HepG2 (cell line): ENCODE data around the gene CPLANE1. TPM values are rescaled to one million over a fixed set of nuclear protein-coding genes. Genes with fewer than 3 reads are reported as not detected.

Experiments
- ATAC-seq: fragments of 200-7000 bp; cut with Tn5 transposase; 3 replicates; pipeline ENCODE4 v1.9.1; 2020; ENCODE audit warnings: mild to moderate bottlenecking, moderate library complexity
- BruUV-seq: library from RNA; stranded (reverse); fragments of 400-500 nt; replicated peaks from 2 replicates; lab custom pipeline; 2021; lab: Mats Ljungman, UMichigan
- CTCF ChIA-PET: fragments of 300-600 bp; formaldehyde crosslinking; extraction: SDS; loops from one replicate; lab custom pipeline; 2021; ENCODE audit warnings: low total read pairs, inconsistent platforms, low intra/inter-chr PET ratio; lab: Yijun Ruan, JAX
- POLR2A ChIA-PET: fragments of 350-600 bp; sonication (Branson Sonifier 250); formaldehyde crosslinking; loops from one replicate; lab custom pipeline; 2020; ENCODE audit warnings: antibody characterized with exemption, inconsistent platforms; lab: Yijun Ruan, JAX
- DNase-seq: peaks from one replicate; pipeline ENCODE4 v3.0.0-alpha.2; 2015; ENCODE audit warnings: low spot score
- FAIRE-seq: peaks from 3 replicates; lab custom pipeline; 2011; peaks lifted over from hg19 to GRCh38; lab: Jason Lieb, UNC
- H2AFZ ChIP-seq: one replicate; pipeline ENCODE4 v1.6.1; 2011; ENCODE audit warnings: low read length, inconsistent platforms
- H3K27ac ChIP-seq: fragments of 300-600 bp; 3 replicates; pipeline ENCODE4 v1.8.0; 2011; ENCODE audit warnings: mixed run types, mild to moderate bottlenecking, mixed read lengths, low read length, inconsistent platforms; ENCODE audit not compliant: insufficient read depth; ENCODE audit errors: extremely low read length
- H3K27me3 ChIP-seq, 2 experiments: fragments of 200-600 bp in 1 of 2; 2 replicates in 1 of 2; 3 replicates in 1 of 2; pipeline versions ENCODE4 v1.6.0 to v1.8.0; 2011; ENCODE audit warnings: low read length in 2 of 2, mild to moderate bottlenecking in 2 of 2, moderate library complexity in 2 of 2, inconsistent platforms in 1 of 2; ENCODE audit not compliant: insufficient read depth in 2 of 2, control insufficient read depth in 1 of 2
- H3K36me3 ChIP-seq, 2 experiments: fragments of 200-600 bp in 1 of 2; replicated peaks in 1 of 2; 2 replicates in 1 of 2; 3 replicates in 1 of 2; pipeline versions ENCODE4 v1.5.1 to v1.8.0; 2011; ENCODE audit warnings: low read length in 2 of 2, inconsistent platforms in 1 of 2; ENCODE audit not compliant: insufficient read depth in 2 of 2, control insufficient read depth in 1 of 2
- H3K4me1 ChIP-seq: 2 replicates; pipeline ENCODE4 v1.5.1; 2012; ENCODE audit warnings: low read length, inconsistent platforms; ENCODE audit not compliant: insufficient read depth
- H3K4me2 ChIP-seq: 2 replicates; pipeline ENCODE4 v1.6.0; 2011; ENCODE audit warnings: low read depth, low read length, inconsistent platforms
- H3K4me3 ChIP-seq, 3 experiments: fragments of 200-600 bp in 1 of 3; sonication (generic), shearing (Covaris generic) in 1 of 3; replicated peaks in 1 of 3; 2 replicates each; pipeline ENCODE4 v1.5.1; 2011 to 2016; ENCODE audit warnings: low read length in 3 of 3, inconsistent platforms in 2 of 3, low read depth in 2 of 3, mild to moderate bottlenecking in 2 of 3, control low read depth in 1 of 3, mixed read lengths in 1 of 3; ENCODE audit not compliant: insufficient read depth in 1 of 3
- H3K79me2 ChIP-seq: one replicate; pipeline ENCODE4 v1.6.1; 2011; ENCODE audit warnings: low read length, inconsistent platforms; ENCODE audit not compliant: insufficient read depth
- H3K9ac ChIP-seq: 2 replicates; pipeline ENCODE4 v1.6.0; 2011; ENCODE audit warnings: mild to moderate bottlenecking, low read depth, low read length, inconsistent platforms; ENCODE audit not compliant: insufficient read depth
- H3K9me3 ChIP-seq: 2 replicates; pipeline ENCODE4 v1.5.1; 2012; ENCODE audit warnings: mild to moderate bottlenecking, low read length
- H4K20me1 ChIP-seq: 2 replicates; pipeline ENCODE4 v1.6.0; 2011; ENCODE audit warnings: inconsistent platforms, mild to moderate bottlenecking, low read length, moderate library complexity; ENCODE audit not compliant: insufficient read depth
- CREB1 ChIP-seq, 2 experiments: fragments of 450-650 bp in 1 of 2; IDR thresholded peaks; 2 replicates each; pipeline ENCODE4 v1.6.1; 2016 to 2017; ENCODE audit warnings: control low read depth in 1 of 2, mild to moderate bottlenecking in 1 of 2, missing compliant biosample characterization in 1 of 2, missing genetic modification characterization in 1 of 2
- KAT2B ChIP-seq: fragments of 150-350 bp; IDR thresholded peaks from 2 replicates; pipeline ENCODE4 v1.6.1; 2014; ENCODE audit warnings: low read depth, low read length, borderline replicate concordance
- MED13 ChIP-seq: sonication (generic); formaldehyde crosslinking; IDR thresholded peaks from 2 replicates; pipeline ENCODE4 v1.5.0; 2020; ENCODE audit warnings: missing genetic modification reagents
- MEF2D ChIP-seq: sonication (generic); formaldehyde crosslinking; IDR thresholded peaks from 2 replicates; pipeline ENCODE4 v1.5.1; 2020; ENCODE audit warnings: mild to moderate bottlenecking, missing genetic modification reagents
- NFIB ChIP-seq: sonication (generic); formaldehyde crosslinking; IDR thresholded peaks from 2 replicates; pipeline ENCODE4 v1.9.0; 2021; ENCODE audit warnings: missing genetic modification reagents, mild to moderate bottlenecking, borderline replicate concordance
- NPAS2 ChIP-seq: sonication (generic); formaldehyde crosslinking; IDR thresholded peaks from 2 replicates; pipeline ENCODE4 v1.8.0; 2022; ENCODE audit warnings: mild to moderate bottlenecking, missing genetic modification reagents, borderline replicate concordance
- PLSCR1 ChIP-seq: sonication (generic); formaldehyde crosslinking; IDR thresholded peaks from 2 replicates; pipeline ENCODE4 v1.5.0; 2020; ENCODE audit warnings: missing genetic modification reagents, mild to moderate bottlenecking, borderline replicate concordance
- RFX5 ChIP-seq: IDR thresholded peaks from 2 replicates; pipeline ENCODE4 v1.6.1; 2011; ENCODE audit warnings: low read depth, low read length, improper control_type of control experiment
- SKIL ChIP-seq: sonication (generic); formaldehyde crosslinking; IDR thresholded peaks from 2 replicates; pipeline ENCODE4 v1.8.0; 2022; ENCODE audit warnings: missing genetic modification reagents, mild to moderate bottlenecking, moderate library complexity, borderline replicate concordance
- ZBTB20 ChIP-seq: sonication (generic); formaldehyde crosslinking; IDR thresholded peaks from 2 replicates; pipeline ENCODE4 v1.8.1; 2023; ENCODE audit warnings: missing genetic modification reagents, low read depth, mild to moderate bottlenecking, borderline replicate concordance
- ZNF772 ChIP-seq: sonication (generic); formaldehyde crosslinking; IDR thresholded peaks from 2 replicates; pipeline ENCODE4 v1.5.0; 2020; ENCODE audit warnings: mild to moderate bottlenecking, missing genetic modification reagents
- WGBS: methylation state at CpG from one replicate; pipeline ENCODE4 v1.1.6; 2017; ENCODE audit warnings: low lambda C conversion rate; 5-methylcytosine and 5-hydroxymethylcytosine counted together
- in situ Hi-C: cut with HindIII; loops from 2 replicates; pipeline ENCODE4 v1.10.0; 2017; ENCODE audit warnings: low pct_unique_long_range_greater_than_20kb; ENCODE audit not compliant: extremely low pct_ligation_motif_present
- intact Hi-C: fragments of 100-400 bp; cut with micrococcal nuclease; formaldehyde crosslinking; loops from one replicate; pipeline ENCODE4 v1.10.0; 2022; ENCODE audit not compliant: unreplicated experiment
- polyA plus RNA-seq, 8 experiments: library from polyadenylated mRNA; depleted of rRNA in 3 of 8; stranded (reverse) in 7 of 8; unstranded in 1 of 8; fragments of >200 nt; fragmentation: Illumina TruSeq in 4 of 8; extraction: Trizol in 4 of 8; gene quantifications; 2 replicates each; pipeline versions ENCODE4 v1.2.1 to v1.2.3, GENCODE V29; 2011 to 2016; ENCODE audit warnings: low read depth in 4 of 8, missing spikeins in 1 of 8, mixed read lengths in 1 of 8; ENCODE audit not compliant: insufficient read depth in 1 of 8
- total RNA-seq, 5 experiments: library from RNA; depleted of rRNA; stranded (reverse); fragments of >200 nt; fragmentation: Illumina TruSeq; extraction: Trizol; gene quantifications; 2 replicates each; pipeline ENCODE4 v1.2.3, GENCODE V29; 2016; ENCODE audit warnings: low read depth in 1 of 5

The CPLANE1 gene
- total and polyA plus RNA-seq, 2 of the 13 experiments (the other 11 are each of a cell fraction or from before 2014, with no cell fraction given) = 6.3 to 9.9 TPM

GRCh38 chr5:37247496-37247895, 1.7 kb downstream of the CPLANE1 start (continued):
- TF ChIP-seq ZBTB20 (CRISPR knock-in tag) (no peak), MED13 (no peak), ZNF772 (CRISPR knock-in tag) (no peak), KAT2B (no peak)
- TF ChIP-seq, all 625 proteins: peak for 0

GRCh38 chr5:37247036-37247435, 2.1 kb downstream of the CPLANE1 start:
- TF ChIP-seq NFIB (CRISPR knock-in tag) (no peak), NPAS2 (CRISPR knock-in tag) (no peak), MEF2D (no peak), RFX5 (no peak), SKIL (CRISPR knock-in tag) (no peak), CREB1 (IDR thresholded peaks at IDR 0.05) (no peak), CREB1 (CRISPR knock-in tag; IDR thresholded peaks at IDR 0.05) (no peak), PLSCR1 (CRISPR knock-in tag) (no peak)
- H3K4me2 ChIP-seq = no peak overlapping the region
- H2AFZ ChIP-seq = no peak overlapping the region
- in situ Hi-C loops (no loop called here), intact Hi-C loops (no loop called here)
- H3K9ac ChIP-seq = no peak overlapping the region
- ATAC-seq (no peak), FAIRE-seq (no peak), DNase-seq (no peak)
- no peak overlapping the region for H3K27ac ChIP-seq
- ChIA-PET CTCF (no interaction called here), POLR2A (no interaction called here)
- H3K4me1 ChIP-seq = peaks cover 22% of the 10 kb centered on the region
- H4K20me1 ChIP-seq = no peaks in the 10 kb centered on the region
- no peaks in the 10 kb centered on the region for H3K79me2 ChIP-seq
- H3K27me3 ChIP-seq = no peaks in the 10 kb centered on the region; a peak in 1 of 5 replicates
- H3K4me3 ChIP-seq = no peak overlapping the region
- H3K9me3 ChIP-seq = no peaks in the 10 kb centered on the region
- WGBS = 94% methylated on average over 1 of the region's 1 CpG
- no TSS peak for BruUV-seq
- H3K36me3 ChIP-seq = no peaks in the 10 kb centered on the region
